ENCODE results near the gene ANKRD40CL. TPM values are rescaled to one million over a fixed set of nuclear protein-coding genes. Genes with fewer than 3 reads are reported as not detected.
A peak's percentile ranks its signal among the peaks of the same experiment; 100 is the strongest.

Gene ANKRD40CL
- total RNA-seq, 2 donors from 2014 or later = not detected

- ATAC-seq = no peak
- no peaks in the 10 kb centered on the region for H3K9me3 ChIP-seq (ENCODE audit: control insufficient read depth, low read length, poor library complexity, severe bottlenecking)
- no peak overlapping the region for H3K27ac Mint-ChIP-seq
- H3K4me3 Mint-ChIP-seq = no peak overlapping the region
- H3K27me3 Mint-ChIP-seq = peaks cover 8% of the 10 kb centered on the region
- no peak for DNase-seq
- peaks cover 5% of the 10 kb centered on the region for H3K4me1 Mint-ChIP-seq
- H3K36me3 Mint-ChIP-seq (ENCODE audit: low read depth) = no peaks in the 10 kb centered on the region
Measured at GRCh38 chr17:50800196-50800700, 32.9 kb upstream of the ANKRD40CL start.

DNA sequence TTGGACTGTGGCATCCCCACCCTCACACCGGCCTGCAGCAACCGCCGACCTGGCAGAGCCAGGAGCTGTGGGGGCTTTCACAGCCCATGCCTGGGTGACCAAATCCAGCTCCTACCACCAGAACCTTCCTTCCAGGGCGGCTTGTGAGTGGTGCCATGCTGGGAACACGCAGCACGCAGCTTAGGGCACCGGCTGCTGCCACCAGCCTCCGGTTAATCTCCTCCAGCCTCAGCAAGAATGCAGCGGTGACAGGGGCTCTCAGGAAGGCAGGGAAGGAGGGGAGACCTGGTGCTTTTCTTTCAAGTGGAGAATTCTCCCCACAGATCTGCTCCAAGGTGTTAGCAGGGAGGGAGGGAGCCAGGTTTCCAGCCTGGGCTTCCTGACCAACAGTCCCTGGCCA lies 32.3 kb upstream of the ANKRD40CL start:
- H3K4me3 Mint-ChIP-seq = no peak overlapping the region
- H3K27me3 Mint-ChIP-seq = peaks cover 8% of the 10 kb centered on the region
- H3K4me1 Mint-ChIP-seq = peaks cover 5% of the 10 kb centered on the region
- H3K36me3 Mint-ChIP-seq (ENCODE audit: low read depth) = no peaks in the 10 kb centered on the region
- ATAC-seq (no peak), DNase-seq (no peak)
- no peaks in the 10 kb centered on the region for H3K9me3 ChIP-seq (ENCODE audit: control insufficient read depth, low read length, poor library complexity, severe bottlenecking)
- no peak overlapping the region for H3K27ac Mint-ChIP-seq

DNA sequence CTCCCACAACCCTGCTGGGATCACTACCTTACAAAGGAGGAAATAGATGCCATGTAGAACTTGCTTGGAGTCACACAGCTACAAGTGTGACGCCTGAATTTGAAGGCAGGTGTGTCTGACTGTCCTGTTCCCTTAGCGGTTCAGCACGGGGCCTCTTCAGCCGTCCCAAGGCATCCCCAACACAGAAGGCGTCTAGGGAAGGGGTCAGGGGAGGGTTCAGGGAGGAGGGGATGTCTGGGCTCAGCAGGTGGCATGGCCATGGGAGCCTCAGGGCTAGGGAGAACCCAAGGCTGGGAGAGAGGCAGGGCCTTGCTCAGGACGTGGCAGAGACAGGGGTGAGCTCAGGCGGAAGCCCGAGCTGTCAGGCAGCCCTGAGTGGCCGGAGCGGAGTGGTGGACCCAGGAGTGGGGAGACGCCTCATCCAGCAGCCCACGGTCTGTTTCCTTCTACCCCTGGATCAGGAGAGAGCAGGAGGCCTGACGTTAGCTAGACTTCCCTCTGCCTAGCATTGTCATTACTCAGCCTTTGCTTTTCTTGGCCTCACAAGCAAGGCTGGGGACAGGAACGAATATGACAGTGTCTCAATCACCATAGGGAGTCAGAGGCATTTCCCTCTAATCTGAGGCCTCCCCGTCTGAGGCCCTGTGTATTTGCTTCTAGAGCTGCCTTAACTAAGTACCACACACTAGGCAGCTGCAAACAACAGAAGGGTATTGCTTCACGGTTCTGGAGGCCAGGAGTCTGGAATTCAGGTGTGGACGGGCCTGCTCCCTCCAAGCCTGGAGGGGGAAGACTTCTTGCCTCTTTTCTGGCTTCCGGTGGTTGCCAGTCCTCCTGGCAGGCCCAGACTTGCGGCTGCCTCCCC lies 31.3 kb upstream of the ANKRD40CL start:
- Mint-ChIP-seq H3K36me3 (ENCODE audit: low read depth) (no peaks in the 10 kb centered on the region), H3K27ac (no peak overlapping the region), H3K4me3 (no peak overlapping the region), H3K4me1 (peaks cover 5% of the 10 kb centered on the region), H3K27me3 (peaks cover 8% of the 10 kb centered on the region)
- ATAC-seq (no peak), DNase-seq (no peak)
- H3K9me3 ChIP-seq (ENCODE audit: control insufficient read depth, low read length, poor library complexity, severe bottlenecking) = no peaks in the 10 kb centered on the region

DNA sequence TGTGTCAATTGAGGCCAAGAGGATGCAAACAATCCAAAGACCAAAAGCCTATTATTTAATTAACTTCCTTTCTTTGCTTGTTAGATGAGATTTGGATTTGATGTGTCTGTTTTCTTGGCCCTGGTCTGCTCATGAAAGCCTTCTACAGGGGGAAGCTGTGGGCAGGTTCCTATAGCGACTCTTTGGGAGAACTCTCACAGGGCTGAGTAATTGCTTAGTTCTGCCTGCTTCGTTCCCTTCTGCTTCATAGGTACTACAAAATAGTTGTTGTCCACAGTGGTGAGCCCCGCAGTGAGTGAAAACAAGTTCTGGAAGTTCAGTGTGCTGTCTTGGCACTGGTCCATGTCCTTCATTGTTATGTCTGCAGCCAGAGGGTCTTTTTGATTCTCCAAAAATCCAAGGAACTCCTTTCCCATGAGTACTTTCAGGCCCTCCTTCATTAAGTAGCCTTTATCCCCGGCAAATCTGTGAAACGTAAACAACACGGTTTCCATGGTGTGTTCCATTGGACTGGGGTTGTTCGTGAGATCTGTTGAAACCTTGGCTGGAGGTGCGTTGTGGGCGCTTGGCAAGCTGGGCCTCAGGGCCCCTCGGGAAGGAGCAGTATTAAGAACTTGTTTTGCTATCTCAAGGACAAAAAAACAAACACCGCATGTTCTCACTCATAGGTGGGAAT lies 30.0 kb upstream of the ANKRD40CL start:
- Mint-ChIP-seq H3K36me3 (ENCODE audit: low read depth) (no peaks in the 10 kb centered on the region), H3K27ac (no peak overlapping the region), H3K4me3 (no peak overlapping the region), H3K4me1 (peaks cover 7% of the 10 kb centered on the region), H3K27me3 (peaks cover 8% of the 10 kb centered on the region)
- H3K9me3 ChIP-seq (ENCODE audit: control insufficient read depth, low read length, poor library complexity, severe bottlenecking) = no peaks in the 10 kb centered on the region
- no peak for DNase-seq
- no peak for ATAC-seq

GRCh38 chr17:50794361-50794760 lies 27.0 kb upstream of the ANKRD40CL start:
- H3K27ac Mint-ChIP-seq = no peak overlapping the region
- peaks cover 3% of the 10 kb centered on the region for H3K36me3 Mint-ChIP-seq (ENCODE audit: low read depth)
- H3K9me3 ChIP-seq (ENCODE audit: control insufficient read depth, low read length, poor library complexity, severe bottlenecking) = no peaks in the 10 kb centered on the region
- ATAC-seq = no peak
- no peak overlapping the region for H3K4me3 Mint-ChIP-seq
- no peak for DNase-seq
- H3K4me1 Mint-ChIP-seq = peaks cover 7% of the 10 kb centered on the region
- H3K27me3 Mint-ChIP-seq = peaks cover 10% of the 10 kb centered on the region

GRCh38 chr17:50793007-50793406 lies 25.7 kb upstream of the ANKRD40CL start:
- Mint-ChIP-seq H3K36me3 (ENCODE audit: low read depth) (peaks cover 4% of the 10 kb centered on the region), H3K27me3 (peaks cover 17% of the 10 kb centered on the region), H3K4me1 (peaks cover 7% of the 10 kb centered on the region), H3K4me3 (no peak overlapping the region), H3K27ac (no peak overlapping the region)
- no peaks in the 10 kb centered on the region for H3K9me3 ChIP-seq (ENCODE audit: control insufficient read depth, low read length, poor library complexity, severe bottlenecking)
- ATAC-seq = no peak
- no peak for DNase-seq

DNA sequence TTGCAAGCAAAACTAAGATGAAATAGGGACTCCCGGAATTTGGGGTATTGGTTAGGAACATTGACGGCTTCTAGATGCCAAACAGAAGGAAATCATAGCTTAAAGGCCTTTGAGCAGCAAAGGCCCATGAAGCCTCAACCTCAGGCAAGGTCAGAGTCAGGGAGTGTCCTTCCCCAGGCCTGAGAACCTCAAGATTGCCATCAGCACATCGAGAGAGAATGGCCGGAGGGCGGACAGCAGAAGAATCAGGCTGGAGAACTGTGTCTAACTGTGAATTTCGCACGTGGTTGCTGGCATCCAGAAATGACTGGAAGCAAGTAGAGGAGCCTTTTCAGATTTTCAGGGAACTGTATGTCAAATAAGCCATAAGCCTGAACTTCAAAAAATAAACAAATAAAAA lies 24.8 kb upstream of the ANKRD40CL start:
- ATAC-seq = no peak
- DNase-seq = no peak

GRCh38 chr17:50790618-50791017 lies 23.3 kb upstream of the ANKRD40CL start:
- peaks cover 17% of the 10 kb centered on the region for H3K27me3 Mint-ChIP-seq
- peaks cover 6% of the 10 kb centered on the region for H3K36me3 Mint-ChIP-seq (ENCODE audit: low read depth)
- ATAC-seq (no peak), DNase-seq (no peak)
- H3K9me3 ChIP-seq (ENCODE audit: control insufficient read depth, low read length, poor library complexity, severe bottlenecking) = no peaks in the 10 kb centered on the region
- H3K4me1 Mint-ChIP-seq = peaks cover 10% of the 10 kb centered on the region
- H3K4me3 Mint-ChIP-seq = no peak overlapping the region
- no peak overlapping the region for H3K27ac Mint-ChIP-seq

More for the DNA sequence above, 24.8 kb upstream of the ANKRD40CL start:
- Mint-ChIP-seq H3K4me3 (no peak overlapping the region), H3K36me3 (ENCODE audit: low read depth) (peaks cover 6% of the 10 kb centered on the region), H3K27me3 (peaks cover 17% of the 10 kb centered on the region), H3K4me1 (peaks cover 10% of the 10 kb centered on the region), H3K27ac (no peak overlapping the region)
- H3K9me3 ChIP-seq (ENCODE audit: control insufficient read depth, low read length, poor library complexity, severe bottlenecking) = no peaks in the 10 kb centered on the region

- H3K27ac Mint-ChIP-seq = no peak overlapping the region
- DNase-seq = no peak
- H3K9me3 ChIP-seq (ENCODE audit: control insufficient read depth, low read length, poor library complexity, severe bottlenecking) = no peaks in the 10 kb centered on the region
- peaks cover 17% of the 10 kb centered on the region for H3K4me1 Mint-ChIP-seq
- ATAC-seq = no peak
- peaks cover 6% of the 10 kb centered on the region for H3K36me3 Mint-ChIP-seq (ENCODE audit: low read depth)
- no peak overlapping the region for H3K4me3 Mint-ChIP-seq
- H3K27me3 Mint-ChIP-seq = peaks cover 17% of the 10 kb centered on the region
Measured at GRCh38 chr17:50787106-50787505, 19.8 kb upstream of the ANKRD40CL start.

DNA sequence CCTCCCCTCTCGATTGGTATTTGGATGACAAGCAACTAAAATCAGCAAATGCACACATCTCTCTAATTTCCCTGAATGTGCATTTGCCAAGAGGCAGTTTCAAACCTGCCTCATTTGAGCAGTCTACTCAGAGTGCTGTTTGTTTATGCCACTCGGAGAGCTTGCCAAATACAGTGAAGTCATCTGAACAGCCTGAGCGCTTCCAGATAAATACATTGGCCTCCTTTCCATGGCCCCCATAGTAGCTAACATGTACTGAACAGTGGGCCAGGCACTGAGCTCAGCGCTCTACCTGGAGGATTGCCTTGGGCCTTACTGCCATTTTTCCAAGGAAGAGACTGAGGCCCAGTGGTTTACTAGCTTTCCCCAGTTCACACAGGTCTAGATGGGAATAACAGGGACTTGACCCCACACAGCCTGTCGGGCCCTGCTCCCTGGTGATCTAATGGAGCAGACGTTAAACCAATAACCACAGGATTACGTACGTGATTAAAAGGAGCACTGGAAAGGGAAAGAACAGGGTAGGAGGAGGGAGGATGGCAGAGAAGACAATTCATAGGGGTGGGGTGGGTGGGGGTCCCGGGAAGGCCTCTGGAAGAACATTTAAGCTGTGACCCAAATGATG lies 18.7 kb upstream of the ANKRD40CL start:
- Mint-ChIP-seq H3K36me3 (ENCODE audit: low read depth) (peaks cover 6% of the 10 kb centered on the region), H3K27ac (no peak overlapping the region), H3K4me3 (no peak overlapping the region), H3K27me3 (peaks cover 13% of the 10 kb centered on the region), H3K4me1 (peaks cover 17% of the 10 kb centered on the region)
- DNase-seq = no peak
- no peaks in the 10 kb centered on the region for H3K9me3 ChIP-seq (ENCODE audit: control insufficient read depth, low read length, poor library complexity, severe bottlenecking)
- no peak for ATAC-seq

- no peak for DNase-seq
Measured at GRCh38 chr17:50785126-50785525, 17.8 kb upstream of the ANKRD40CL start.

DNA sequence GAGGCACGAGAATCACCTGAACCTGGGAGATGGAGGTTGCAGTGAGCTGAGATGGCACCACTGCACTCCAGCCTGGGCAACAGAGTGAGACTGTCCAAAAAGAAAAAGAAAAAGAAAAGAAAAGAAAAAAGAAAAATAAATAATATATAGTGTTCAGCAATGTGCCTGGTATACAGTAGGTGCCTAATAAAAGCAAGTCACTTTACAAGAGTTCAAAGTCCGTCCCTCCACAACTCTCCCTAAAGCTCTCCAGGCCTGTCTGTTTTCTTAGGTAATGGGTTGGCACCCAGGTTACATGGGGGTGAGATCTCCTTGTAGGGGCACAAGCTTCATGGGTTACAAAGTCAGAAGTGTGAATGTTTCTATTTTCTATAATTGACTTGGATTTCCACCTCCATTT lies 16.6 kb upstream of the ANKRD40CL start:
- peaks cover 4% of the 10 kb centered on the region for H3K27me3 Mint-ChIP-seq
- H3K27ac Mint-ChIP-seq = peak overlapping the region; percentile 14
- H3K9me3 ChIP-seq (ENCODE audit: control insufficient read depth, low read length, poor library complexity, severe bottlenecking) = no peaks in the 10 kb centered on the region
- peaks cover 24% of the 10 kb centered on the region for H3K4me1 Mint-ChIP-seq
- DNase-seq = no peak
- ATAC-seq = no peak
- peaks cover 3% of the 10 kb centered on the region for H3K36me3 Mint-ChIP-seq (ENCODE audit: low read depth)
- no peak overlapping the region for H3K4me3 Mint-ChIP-seq

More at GRCh38 chr17:50785126-50785525, 17.8 kb upstream of the ANKRD40CL start:
- peaks cover 8% of the 10 kb centered on the region for H3K27me3 Mint-ChIP-seq
- H3K36me3 Mint-ChIP-seq (ENCODE audit: low read depth) = peaks cover 3% of the 10 kb centered on the region
- H3K9me3 ChIP-seq (ENCODE audit: control insufficient read depth, low read length, poor library complexity, severe bottlenecking) = no peaks in the 10 kb centered on the region
- no peak for ATAC-seq
- H3K4me1 Mint-ChIP-seq = peaks cover 15% of the 10 kb centered on the region
- H3K27ac Mint-ChIP-seq = no peak overlapping the region
- no peak overlapping the region for H3K4me3 Mint-ChIP-seq

GRCh38 chr17:50783193-50783660 lies 15.9 kb upstream of the ANKRD40CL start:
- Mint-ChIP-seq H3K4me3 (peak overlapping the region; percentile 75), H3K27me3 (no peaks in the 10 kb centered on the region), H3K4me1 (peaks cover 24% of the 10 kb centered on the region), H3K27ac (no peak overlapping the region), H3K36me3 (ENCODE audit: low read depth) (peaks cover 3% of the 10 kb centered on the region)
- peak; percentile 66 to 75 (median 67) for DNase-seq
- H3K9me3 ChIP-seq (ENCODE audit: control insufficient read depth, low read length, poor library complexity, severe bottlenecking) = no peaks in the 10 kb centered on the region
- ATAC-seq = peak; percentile 63
